Smooth muscle cell of trachea (primary cell): ENCODE measurements around the gene PLEKHA5. TPM values are rescaled to one million over a fixed set of nuclear protein-coding genes. Genes with fewer than 3 reads are reported as not detected.

Source experiments
- total RNA-seq: library from RNA; depleted of rRNA; stranded (reverse); fragments of >200 nt; gene quantifications from 2 replicates; pipeline ENCODE4 v1.2.1, GENCODE V29; 2014

The PLEKHA5 gene, protein sequence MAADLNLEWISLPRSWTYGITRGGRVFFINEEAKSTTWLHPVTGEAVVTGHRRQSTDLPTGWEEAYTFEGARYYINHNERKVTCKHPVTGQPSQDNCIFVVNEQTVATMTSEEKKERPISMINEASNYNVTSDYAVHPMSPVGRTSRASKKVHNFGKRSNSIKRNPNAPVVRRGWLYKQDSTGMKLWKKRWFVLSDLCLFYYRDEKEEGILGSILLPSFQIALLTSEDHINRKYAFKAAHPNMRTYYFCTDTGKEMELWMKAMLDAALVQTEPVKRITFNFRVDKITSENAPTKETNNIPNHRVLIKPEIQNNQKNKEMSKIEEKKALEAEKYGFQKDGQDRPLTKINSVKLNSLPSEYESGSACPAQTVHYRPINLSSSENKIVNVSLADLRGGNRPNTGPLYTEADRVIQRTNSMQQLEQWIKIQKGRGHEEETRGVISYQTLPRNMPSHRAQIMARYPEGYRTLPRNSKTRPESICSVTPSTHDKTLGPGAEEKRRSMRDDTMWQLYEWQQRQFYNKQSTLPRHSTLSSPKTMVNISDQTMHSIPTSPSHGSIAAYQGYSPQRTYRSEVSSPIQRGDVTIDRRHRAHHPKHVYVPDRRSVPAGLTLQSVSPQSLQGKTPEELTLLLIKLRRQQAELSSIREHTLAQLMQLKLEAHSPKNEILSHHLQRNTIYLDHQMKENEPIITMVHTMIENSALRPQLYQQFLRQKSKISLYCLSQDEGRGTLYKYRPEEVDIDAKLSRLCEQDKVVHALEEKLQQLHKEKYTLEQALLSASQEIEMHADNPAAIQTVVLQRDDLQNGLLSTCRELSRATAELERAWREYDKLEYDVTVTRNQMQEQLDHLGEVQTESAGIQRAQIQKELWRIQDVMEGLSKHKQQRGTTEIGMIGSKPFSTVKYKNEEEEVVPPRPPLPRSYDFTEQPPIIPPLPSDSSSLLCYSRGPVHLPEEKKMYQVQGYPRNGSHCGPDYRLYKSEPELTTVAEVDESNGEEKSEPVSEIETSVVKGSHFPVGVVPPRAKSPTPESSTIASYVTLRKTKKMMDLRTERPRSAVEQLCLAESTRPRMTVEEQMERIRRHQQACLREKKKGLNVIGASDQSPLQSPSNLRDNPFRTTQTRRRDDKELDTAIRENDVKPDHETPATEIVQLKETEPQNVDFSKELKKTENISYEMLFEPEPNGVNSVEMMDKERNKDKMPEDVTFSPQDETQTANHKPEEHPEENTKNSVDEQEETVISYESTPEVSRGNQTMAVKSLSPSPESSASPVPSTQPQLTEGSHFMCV
- 45.8 and 61.2 TPM in 2 replicates for total RNA-seq

DNA sequence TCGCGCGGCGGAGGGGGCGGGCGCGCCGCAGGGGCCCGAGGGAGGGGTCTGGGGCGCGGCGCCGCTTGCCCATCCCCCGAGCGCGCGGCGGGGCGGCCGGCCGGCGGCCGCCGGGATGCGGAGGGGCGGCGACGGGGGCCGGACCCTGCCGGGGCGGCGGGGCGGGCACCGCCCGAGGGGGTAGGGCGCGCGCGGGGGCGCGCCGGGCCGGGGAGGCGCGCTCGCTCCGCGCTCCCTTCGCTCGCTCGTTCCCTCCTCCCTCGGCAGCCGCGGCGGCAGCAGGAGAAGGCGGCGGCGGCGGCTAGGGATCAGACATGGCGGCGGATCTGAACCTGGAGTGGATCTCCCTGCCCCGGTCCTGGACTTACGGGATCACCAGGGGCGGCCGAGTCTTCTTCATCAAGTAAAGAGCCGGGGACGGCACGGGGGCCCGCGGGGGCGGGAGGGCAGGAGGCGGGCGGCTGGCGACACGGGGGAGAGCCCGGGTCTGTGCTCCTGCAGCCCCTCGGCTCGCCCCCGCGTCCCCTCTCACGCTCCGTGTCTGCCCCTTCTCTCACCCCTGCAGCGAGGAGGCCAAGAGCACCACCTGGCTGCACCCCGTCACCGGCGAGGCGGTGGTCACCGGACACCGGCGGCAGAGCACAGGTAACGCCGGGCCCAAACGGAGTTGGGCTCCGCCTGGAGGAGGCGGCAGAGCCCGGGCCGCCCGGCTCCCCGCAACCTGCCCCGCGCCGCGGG is at the start of gene PLEKHA5:
Gene PLEKHA5, plus strand, starts transcription at position 248 of the 738 bp plus-strand sequence. Its CDS starts 67 bp downstream, at position 315.

